ENCODE measurements around the gene ZNF841. TPM values are rescaled to one million over a fixed set of nuclear protein-coding genes. Genes with fewer than 3 reads are reported as not detected.

Gene ZNF841
- total and polyA plus RNA-seq, 4 donors, result 0.86 to 11.1 (median 4.2) TPM

DNA sequence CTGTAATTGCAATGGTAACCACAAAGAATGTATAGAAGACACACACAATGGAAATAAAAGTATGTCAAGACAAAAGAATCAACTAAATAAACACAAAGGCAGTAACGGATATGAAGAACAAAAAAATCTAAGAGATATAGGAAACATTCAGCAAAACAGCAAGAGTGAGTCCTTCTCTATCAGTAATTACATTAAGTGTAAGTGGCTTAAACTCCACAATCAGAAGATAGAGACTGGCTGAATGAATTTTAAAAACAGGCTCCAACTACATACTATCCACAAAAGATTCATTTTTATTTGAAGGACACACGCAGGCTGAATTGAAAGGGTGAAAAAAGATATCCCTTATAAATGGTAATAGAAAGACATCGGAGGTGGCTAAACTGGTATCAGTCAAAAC, 24.7 kb upstream of the ZNF841 start:
- Histone ChIP-seq H3K9me3 (ENCODE audit: control insufficient read depth in 4 of 4, low read length in 3 of 4) (peaks cover 46 to 87% (median 74%) of the 10 kb centered on the region in 4 donors), H3K4me3 (ENCODE audit: low read depth in 1 of 3, low read length in 3 of 3) (peak overlapping the region in 2 of 3 donors; percentile 21 to 41), H3K4me1 (ENCODE audit: control insufficient read depth in 4 of 4, insufficient read depth in 4 of 4, low read length in 3 of 4) (no peaks in the 10 kb centered on the region), H3K36me3 (ENCODE audit: control insufficient read depth in 4 of 4, insufficient read depth in 3 of 4, low read depth in 1 of 4, low read length in 3 of 4) (peaks cover 19 to 94% (median 89%) of the 10 kb centered on the region in 4 donors), H3K27ac (ENCODE audit: low read depth in 1 of 2, low read length in 2 of 2) (no peak overlapping the region), H3K27me3 (ENCODE audit: control insufficient read depth in 4 of 4, insufficient read depth in 4 of 4, low read length in 3 of 4) (no peaks in the 10 kb centered on the region), H3K9ac (ENCODE audit: low read depth in 1 of 2, low read length in 2 of 2) (no peak overlapping the region)
- no peak for DNase-seq (ENCODE audit: low spot score)
- TF ChIP-seq, protein P1, sequence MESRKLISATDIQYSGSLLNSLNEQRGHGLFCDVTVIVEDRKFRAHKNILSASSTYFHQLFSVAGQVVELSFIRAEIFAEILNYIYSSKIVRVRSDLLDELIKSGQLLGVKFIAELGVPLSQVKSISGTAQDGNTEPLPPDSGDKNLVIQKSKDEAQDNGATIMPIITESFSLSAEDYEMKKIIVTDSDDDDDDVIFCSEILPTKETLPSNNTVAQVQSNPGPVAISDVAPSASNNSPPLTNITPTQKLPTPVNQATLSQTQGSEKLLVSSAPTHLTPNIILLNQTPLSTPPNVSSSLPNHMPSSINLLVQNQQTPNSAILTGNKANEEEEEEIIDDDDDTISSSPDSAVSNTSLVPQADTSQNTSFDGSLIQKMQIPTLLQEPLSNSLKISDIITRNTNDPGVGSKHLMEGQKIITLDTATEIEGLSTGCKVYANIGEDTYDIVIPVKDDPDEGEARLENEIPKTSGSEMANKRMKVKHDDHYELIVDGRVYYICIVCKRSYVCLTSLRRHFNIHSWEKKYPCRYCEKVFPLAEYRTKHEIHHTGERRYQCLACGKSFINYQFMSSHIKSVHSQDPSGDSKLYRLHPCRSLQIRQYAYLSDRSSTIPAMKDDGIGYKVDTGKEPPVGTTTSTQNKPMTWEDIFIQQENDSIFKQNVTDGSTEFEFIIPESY (IDR thresholded peaks at IDR 0.05), result no peak
- TF ChIP-seq FOXA2 (IDR thresholded peaks at IDR 0.05) (no peak), RXRA (IDR thresholded peaks at IDR 0.05) (no peak), GABPA (IDR thresholded peaks at IDR 0.05 in 1 of 2, conservative IDR thresholded peaks at IDR 0.05 in 1 of 2) (no peak), RAD21 (IDR thresholded peaks at IDR 0.05) (no peak)
- WGBS, result 98% methylated on average over 3 of the region's 3 CpGs

DNA sequence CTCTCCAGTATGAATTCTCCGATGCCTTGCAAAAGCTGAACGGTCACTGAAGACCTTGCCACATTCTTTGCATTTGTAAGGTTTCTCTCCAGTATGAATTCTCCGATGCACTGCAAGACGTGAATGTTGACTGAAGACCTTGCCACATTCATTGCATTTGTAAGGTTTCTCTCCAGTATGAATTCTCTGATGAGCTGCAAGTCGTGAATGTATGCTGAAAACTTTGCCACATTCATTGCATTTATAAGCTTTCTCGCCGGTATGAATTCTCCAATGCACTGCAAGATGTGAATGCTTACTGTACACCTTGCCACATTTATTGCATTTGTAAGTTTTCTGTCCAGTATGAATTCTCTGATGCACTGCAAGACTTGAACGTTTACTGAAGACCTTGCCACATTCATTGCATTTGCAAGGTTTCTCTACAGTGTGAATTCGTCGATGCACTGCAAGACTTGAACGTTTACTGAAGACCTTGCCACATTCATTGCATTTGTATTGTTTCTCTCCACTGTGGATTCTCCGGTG, 20.0 kb upstream of the ZNF841 start:
- Histone ChIP-seq H3K4me3 (ENCODE audit: low read depth in 1 of 3, low read length in 3 of 3) (peak overlapping the region in 2 of 3 donors; percentile 59 to 73), H3K9ac (ENCODE audit: low read depth in 1 of 2, low read length in 2 of 2) (no peak overlapping the region), H3K36me3 (ENCODE audit: control insufficient read depth in 4 of 4, insufficient read depth in 3 of 4, low read depth in 1 of 4, low read length in 3 of 4) (peaks cover 8 to 60% (median 49%) of the 10 kb centered on the region in 4 donors), H3K27ac (ENCODE audit: low read depth in 1 of 2, low read length in 2 of 2) (no peak overlapping the region), H3K4me1 (ENCODE audit: control insufficient read depth in 4 of 4, insufficient read depth in 4 of 4, low read length in 3 of 4) (no peaks in the 10 kb centered on the region), H3K27me3 (ENCODE audit: control insufficient read depth in 4 of 4, insufficient read depth in 4 of 4, low read length in 3 of 4) (no peaks in the 10 kb centered on the region), H3K9me3 (ENCODE audit: control insufficient read depth in 4 of 4, low read length in 3 of 4) (peaks cover 56 to 99% (median 89%) of the 10 kb centered on the region in 4 donors)
- 97% methylated on average over 12 of the region's 12 CpGs for WGBS
- no peak for DNase-seq (ENCODE audit: low spot score)
- TF ChIP-seq JUND (IDR thresholded peaks at IDR 0.05), result no peak
- TF ChIP-seq, protein P2, sequence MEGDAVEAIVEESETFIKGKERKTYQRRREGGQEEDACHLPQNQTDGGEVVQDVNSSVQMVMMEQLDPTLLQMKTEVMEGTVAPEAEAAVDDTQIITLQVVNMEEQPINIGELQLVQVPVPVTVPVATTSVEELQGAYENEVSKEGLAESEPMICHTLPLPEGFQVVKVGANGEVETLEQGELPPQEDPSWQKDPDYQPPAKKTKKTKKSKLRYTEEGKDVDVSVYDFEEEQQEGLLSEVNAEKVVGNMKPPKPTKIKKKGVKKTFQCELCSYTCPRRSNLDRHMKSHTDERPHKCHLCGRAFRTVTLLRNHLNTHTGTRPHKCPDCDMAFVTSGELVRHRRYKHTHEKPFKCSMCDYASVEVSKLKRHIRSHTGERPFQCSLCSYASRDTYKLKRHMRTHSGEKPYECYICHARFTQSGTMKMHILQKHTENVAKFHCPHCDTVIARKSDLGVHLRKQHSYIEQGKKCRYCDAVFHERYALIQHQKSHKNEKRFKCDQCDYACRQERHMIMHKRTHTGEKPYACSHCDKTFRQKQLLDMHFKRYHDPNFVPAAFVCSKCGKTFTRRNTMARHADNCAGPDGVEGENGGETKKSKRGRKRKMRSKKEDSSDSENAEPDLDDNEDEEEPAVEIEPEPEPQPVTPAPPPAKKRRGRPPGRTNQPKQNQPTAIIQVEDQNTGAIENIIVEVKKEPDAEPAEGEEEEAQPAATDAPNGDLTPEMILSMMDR (IDR thresholded peaks at IDR 0.05; ENCODE audit: low read depth, low read length, missing input control), result no peak
- no peak for TF ChIP-seq HNF4G (IDR thresholded peaks at IDR 0.05)
- TF ChIP-seq EGR1 (IDR thresholded peaks at IDR 0.05; ENCODE audit: low read depth in 2 of 2), result no peak
- no peak for TF ChIP-seq NR2F2 (IDR thresholded peaks at IDR 0.05)
- no peak for TF ChIP-seq FOXA2 (IDR thresholded peaks at IDR 0.05)
- TF ChIP-seq, protein P3, sequence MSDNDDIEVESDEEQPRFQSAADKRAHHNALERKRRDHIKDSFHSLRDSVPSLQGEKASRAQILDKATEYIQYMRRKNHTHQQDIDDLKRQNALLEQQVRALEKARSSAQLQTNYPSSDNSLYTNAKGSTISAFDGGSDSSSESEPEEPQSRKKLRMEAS (IDR thresholded peaks at IDR 0.05), result no peak

DNA sequence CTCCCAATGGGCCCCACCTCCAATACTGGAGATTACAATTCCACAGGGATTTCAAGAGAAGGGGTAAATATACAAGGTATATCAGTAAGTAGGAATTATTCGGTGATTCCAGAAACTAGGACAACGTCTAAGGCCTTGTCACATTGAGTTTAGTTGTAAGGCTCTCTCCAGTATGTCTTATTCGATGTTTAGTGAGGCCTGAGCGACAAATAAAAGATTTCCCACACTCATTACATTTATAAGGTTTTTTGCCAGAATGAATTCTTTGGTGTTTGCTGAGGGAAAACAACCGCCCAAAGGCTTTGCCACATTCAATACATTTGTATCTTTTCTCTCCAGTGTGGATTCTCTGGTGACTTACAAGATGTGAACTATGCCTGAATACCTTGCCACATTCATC, 19.1 kb upstream of the ZNF841 start:
- no peak overlapping the region for H3K27ac ChIP-seq (ENCODE audit: low read depth in 1 of 2, low read length in 2 of 2)
- H3K36me3 ChIP-seq (ENCODE audit: control insufficient read depth in 4 of 4, insufficient read depth in 3 of 4, low read depth in 1 of 4, low read length in 3 of 4), result peaks cover 8 to 51% (median 40%) of the 10 kb centered on the region in 4 donors
- no peak overlapping the region for H3K9ac ChIP-seq (ENCODE audit: low read depth in 1 of 2, low read length in 2 of 2)
- H3K9me3 ChIP-seq (ENCODE audit: control insufficient read depth in 4 of 4, low read length in 3 of 4), result peaks cover 59 to 99% (median 85%) of the 10 kb centered on the region in 4 donors
- WGBS, result 96% methylated on average over 5 of the region's 5 CpGs
- no peaks in the 10 kb centered on the region for H3K4me1 ChIP-seq (ENCODE audit: control insufficient read depth in 4 of 4, insufficient read depth in 4 of 4, low read length in 3 of 4)
- TF ChIP-seq GABPA (IDR thresholded peaks at IDR 0.05 in 1 of 2, conservative IDR thresholded peaks at IDR 0.05 in 1 of 2) (no peak), HNF4G (IDR thresholded peaks at IDR 0.05) (no peak), JUND (IDR thresholded peaks at IDR 0.05) (no peak), SP1 (IDR thresholded peaks at IDR 0.05) (no peak), YY1 (IDR thresholded peaks at IDR 0.05) (no peak), FOXA2 (IDR thresholded peaks at IDR 0.05) (no peak)
- no peaks in the 10 kb centered on the region for H3K27me3 ChIP-seq (ENCODE audit: control insufficient read depth in 4 of 4, insufficient read depth in 4 of 4, low read length in 3 of 4)
- no peak for DNase-seq (ENCODE audit: low spot score)
- peak overlapping the region in 2 of 3 donors; percentile 59 to 73 for H3K4me3 ChIP-seq (ENCODE audit: low read depth in 1 of 3, low read length in 3 of 3)
